CD14-positive monocyte (primary cell): ENCODE data around the gene SGCA. TPM values are rescaled to one million over a fixed set of nuclear protein-coding genes. Genes with fewer than 3 reads are reported as not detected.

Experiments used
- DNase-seq, 3 donors: peaks; one replicate each; pipeline ENCODE4 v3.0.0-alpha.2; 2011 to 2022
- H2AFZ ChIP-seq: 2 replicates; pipeline ENCODE4 v1.6.0; 2012; ENCODE audit warnings: mild to moderate bottlenecking, low read depth, low read length, inconsistent platforms; ENCODE audit not compliant: insufficient read depth, poor library complexity, severe bottlenecking
- H3K27ac ChIP-seq, 2 donors: 1 replicate in 1 of 2; 2 replicates in 1 of 2; pipeline ENCODE4 v1.5.1; 2012 to 2013; ENCODE audit warnings: low read length in 2 of 2, control low read depth in 1 of 2, inconsistent platforms in 1 of 2, low read depth in 1 of 2, mild to moderate bottlenecking in 1 of 2
- H3K27me3 ChIP-seq, 2 donors: one replicate each; pipeline versions ENCODE4 v1.6.0 to v1.6.1; 2011 to 2013; ENCODE audit warnings: low read length in 2 of 2; ENCODE audit not compliant: control insufficient read depth in 2 of 2, insufficient read depth in 2 of 2
- H3K36me3 ChIP-seq, 2 donors: replicated peaks in 1 of 2; 1 replicate in 1 of 2; 2 replicates in 1 of 2; pipeline versions ENCODE4 v1.5.1 to v1.6.1; 2012 to 2013; ENCODE audit warnings: low read length in 2 of 2, control low read depth in 1 of 2, inconsistent platforms in 1 of 2, mild to moderate bottlenecking in 1 of 2; ENCODE audit not compliant: insufficient read depth in 2 of 2, control insufficient read depth in 1 of 2
- H3K4me1 ChIP-seq, 2 donors: 1 replicate in 1 of 2; 2 replicates in 1 of 2; pipeline versions ENCODE4 v1.5.1 to v1.6.1; 2012 to 2013; ENCODE audit warnings: low read length in 2 of 2, control low read depth in 1 of 2, inconsistent platforms in 1 of 2, mild to moderate bottlenecking in 1 of 2, moderate library complexity in 1 of 2; ENCODE audit not compliant: insufficient read depth in 2 of 2, control insufficient read depth in 1 of 2
- H3K4me2 ChIP-seq: replicated peaks from 2 replicates; pipeline ENCODE3; 2012; ENCODE audit warnings: low read length, moderate library complexity, mild to moderate bottlenecking; ENCODE audit not compliant: poor library complexity, severe bottlenecking; ENCODE audit errors: extremely low read depth
- H3K4me3 ChIP-seq, 3 experiments: fragments of 200-600 bp in 1 of 3; sonication (generic) in 1 of 3; replicated peaks in 1 of 3; 1 replicate in 2 of 3; 2 replicates in 1 of 3; pipeline ENCODE4 v1.5.1; 2011 to 2013; ENCODE audit warnings: low read length in 3 of 3, mild to moderate bottlenecking in 3 of 3, control low read depth in 2 of 3, low read depth in 2 of 3, inconsistent platforms in 1 of 3, moderate library complexity in 1 of 3
- H3K79me2 ChIP-seq: 2 replicates; pipeline ENCODE4 v1.6.0; 2012; ENCODE audit warnings: mild to moderate bottlenecking, control low read depth, inconsistent platforms, low read length, moderate library complexity; ENCODE audit not compliant: insufficient read depth
- H3K9ac ChIP-seq: 2 replicates; pipeline ENCODE4 v1.6.0; 2017; ENCODE audit warnings: low read length, mild to moderate bottlenecking; ENCODE audit not compliant: insufficient read depth, poor library complexity, severe bottlenecking
- H3K9me3 ChIP-seq, 2 donors: replicated peaks in 1 of 2; 1 replicate in 1 of 2; 2 replicates in 1 of 2; pipeline versions ENCODE4 v1.5.1 to v1.6.1; 2012 to 2013; ENCODE audit warnings: low read length in 2 of 2, control low read depth in 1 of 2; ENCODE audit not compliant: control insufficient read depth in 1 of 2, insufficient read depth in 1 of 2
- H4K20me1 ChIP-seq: 2 replicates; pipeline ENCODE4 v1.6.0; 2012; ENCODE audit warnings: mild to moderate bottlenecking, low read length, control low read depth, moderate library complexity; ENCODE audit not compliant: insufficient read depth
- H3K27ac Mint-ChIP-seq, 7 donors: one replicate each; pipeline ENCODE4 v1.8.0; 2020; ENCODE audit warnings: mild to moderate bottlenecking in 7 of 7, mixed read lengths in 7 of 7, moderate library complexity in 6 of 7, inconsistent platforms in 2 of 7
- H3K27me3 Mint-ChIP-seq, 3 donors: one replicate each; pipeline ENCODE4 v1.8.0; 2021 to 2022; ENCODE audit warnings: low read depth in 3 of 3, mild to moderate bottlenecking in 3 of 3, mixed read lengths in 3 of 3, moderate library complexity in 3 of 3, inconsistent platforms in 1 of 3
- H3K36me3 Mint-ChIP-seq, 2 donors: one replicate each; pipeline ENCODE4 v1.8.0; 2020; ENCODE audit warnings: mixed read lengths in 2 of 2, inconsistent platforms in 1 of 2, mild to moderate bottlenecking in 1 of 2
- H3K4me1 Mint-ChIP-seq: one replicate; pipeline ENCODE4 v1.8.0; 2020; ENCODE audit warnings: mild to moderate bottlenecking, mixed read lengths
- H3K4me3 Mint-ChIP-seq, 2 donors: one replicate each; pipeline ENCODE4 v1.8.0; 2020; ENCODE audit warnings: mild to moderate bottlenecking in 2 of 2, mixed read lengths in 2 of 2, moderate library complexity in 1 of 2
- H3K9me3 Mint-ChIP-seq, 7 donors: one replicate each; pipeline ENCODE4 v1.8.0; 2020 to 2022; ENCODE audit warnings: mixed read lengths in 7 of 7, mild to moderate bottlenecking in 6 of 7, moderate library complexity in 6 of 7, inconsistent platforms in 2 of 7
- WGBS: methylation state at CpG from one replicate; pipeline ENCODE4 v1.1.5; 2013; ENCODE audit warnings: missing lambda C conversion rate; ENCODE audit not compliant: insufficient coverage; 5-methylcytosine and 5-hydroxymethylcytosine counted together
- intact Hi-C, 2 donors: fragments of 100-400 bp; cut with micrococcal nuclease; formaldehyde crosslinking; loops; one replicate each; pipeline versions ENCODE4 v1.15.0 to v1.15.1; 2023
- polyA plus RNA-seq, 3 donors: library from polyadenylated mRNA; depleted of rRNA in 1 of 3; unstranded in 2 of 3; stranded (reverse) in 1 of 3; fragments of 300-500 nt in 2 of 3; fragments of >200 nt in 1 of 3; fragmentation: Illumina TruSeq in 2 of 3; gene quantifications; 1 replicate in 2 of 3; 2 replicates in 1 of 3; pipeline ENCODE4 v1.2.3, GENCODE V29; 2012 to 2021
- TF ChIP-seq, protein P1 (sequence below): fragments of 200-600 bp; IDR thresholded peaks from one replicate; pipeline ENCODE4 v1.8.0; 2022; ENCODE audit warnings: antibody characterized with exemption, mild to moderate bottlenecking

SGCA gene
- polyA plus RNA-seq, 3 donors: 0.27 to 0.89 (median 0.53) TPM

DNA sequence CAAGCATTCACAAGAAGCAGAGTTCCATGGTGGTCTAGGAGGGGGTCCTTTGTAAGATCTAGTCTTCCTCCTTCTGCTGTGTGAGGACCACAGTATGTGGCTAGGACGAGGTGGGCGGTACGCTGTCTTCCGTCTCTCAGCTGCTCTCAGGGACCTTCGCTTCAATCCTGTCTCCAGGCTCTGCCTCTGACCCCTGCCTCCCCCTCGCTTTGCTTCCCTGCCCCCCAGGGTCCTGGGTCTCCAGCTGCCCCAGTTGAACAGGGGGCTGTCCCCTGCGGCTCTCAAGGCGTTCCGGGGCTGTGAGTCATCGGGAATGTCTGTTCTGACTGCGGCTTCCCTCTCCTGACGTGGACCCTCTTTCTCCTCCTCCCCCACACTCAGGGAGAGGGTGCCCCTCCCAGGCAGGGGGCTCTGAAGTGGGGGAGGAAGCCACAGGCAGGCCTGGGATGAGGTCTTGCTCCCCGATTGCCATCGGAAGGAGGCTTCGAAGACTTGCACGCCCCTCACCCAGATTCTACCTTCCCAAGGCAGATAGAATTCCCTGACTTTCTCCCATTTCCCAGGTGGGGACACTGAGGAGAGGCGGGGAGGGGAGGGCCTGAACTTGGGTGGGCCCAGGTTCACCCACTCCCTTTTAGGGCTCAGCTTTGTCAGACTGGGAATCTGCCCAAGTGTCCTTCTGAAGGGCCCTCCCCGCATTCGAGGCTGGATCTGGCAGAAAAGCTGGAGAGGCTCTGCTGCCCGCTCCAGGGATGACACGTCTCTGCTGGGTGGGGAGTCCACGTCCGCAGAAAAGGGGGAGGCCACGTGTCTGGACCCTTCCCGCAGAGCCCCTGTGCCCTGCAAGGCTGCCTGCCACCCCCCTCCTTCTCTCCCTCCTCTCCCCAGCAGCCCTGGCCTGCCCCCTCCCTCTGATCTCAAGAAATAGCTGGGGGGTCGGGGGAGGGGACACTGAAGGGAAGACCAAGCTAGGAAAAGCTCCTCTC is 44.7 kb downstream of the SGCA start:
- Mint-ChIP-seq H3K27ac (no peak overlapping the region), H3K4me3 (no peak overlapping the region), H3K9me3 (no peaks in the 10 kb centered on the region), H3K4me1 (peaks cover 9% of the 10 kb centered on the region), H3K27me3 (peaks cover 19 to 43% (median 26%) of the 10 kb centered on the region in 3 donors), H3K36me3 (no peaks in the 10 kb centered on the region)
- no peak overlapping the region for H3K4me3 ChIP-seq
- WGBS: 84% methylated on average over 12 of the region's 26 CpGs
- no peaks in the 10 kb centered on the region for H4K20me1 ChIP-seq
- DNase-seq: no peak
- no peak overlapping the region for H3K27ac ChIP-seq
- no peaks in the 10 kb centered on the region for H3K9me3 ChIP-seq
- H3K27me3 ChIP-seq: peaks cover 0 to 13% of the 10 kb centered on the region in 2 donors
- no peak overlapping the region for H2AFZ ChIP-seq
- H3K4me2 ChIP-seq: no peak overlapping the region
- H3K79me2 ChIP-seq: no peaks in the 10 kb centered on the region
- TF ChIP-seq, protein P1, sequence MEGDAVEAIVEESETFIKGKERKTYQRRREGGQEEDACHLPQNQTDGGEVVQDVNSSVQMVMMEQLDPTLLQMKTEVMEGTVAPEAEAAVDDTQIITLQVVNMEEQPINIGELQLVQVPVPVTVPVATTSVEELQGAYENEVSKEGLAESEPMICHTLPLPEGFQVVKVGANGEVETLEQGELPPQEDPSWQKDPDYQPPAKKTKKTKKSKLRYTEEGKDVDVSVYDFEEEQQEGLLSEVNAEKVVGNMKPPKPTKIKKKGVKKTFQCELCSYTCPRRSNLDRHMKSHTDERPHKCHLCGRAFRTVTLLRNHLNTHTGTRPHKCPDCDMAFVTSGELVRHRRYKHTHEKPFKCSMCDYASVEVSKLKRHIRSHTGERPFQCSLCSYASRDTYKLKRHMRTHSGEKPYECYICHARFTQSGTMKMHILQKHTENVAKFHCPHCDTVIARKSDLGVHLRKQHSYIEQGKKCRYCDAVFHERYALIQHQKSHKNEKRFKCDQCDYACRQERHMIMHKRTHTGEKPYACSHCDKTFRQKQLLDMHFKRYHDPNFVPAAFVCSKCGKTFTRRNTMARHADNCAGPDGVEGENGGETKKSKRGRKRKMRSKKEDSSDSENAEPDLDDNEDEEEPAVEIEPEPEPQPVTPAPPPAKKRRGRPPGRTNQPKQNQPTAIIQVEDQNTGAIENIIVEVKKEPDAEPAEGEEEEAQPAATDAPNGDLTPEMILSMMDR: no peak
- no peak overlapping the region for H3K9ac ChIP-seq
- peaks cover 0 to 5% of the 10 kb centered on the region in 2 donors for H3K4me1 ChIP-seq
- H3K36me3 ChIP-seq: no peaks in the 10 kb centered on the region
- intact Hi-C loops: no loop called here

DNA sequence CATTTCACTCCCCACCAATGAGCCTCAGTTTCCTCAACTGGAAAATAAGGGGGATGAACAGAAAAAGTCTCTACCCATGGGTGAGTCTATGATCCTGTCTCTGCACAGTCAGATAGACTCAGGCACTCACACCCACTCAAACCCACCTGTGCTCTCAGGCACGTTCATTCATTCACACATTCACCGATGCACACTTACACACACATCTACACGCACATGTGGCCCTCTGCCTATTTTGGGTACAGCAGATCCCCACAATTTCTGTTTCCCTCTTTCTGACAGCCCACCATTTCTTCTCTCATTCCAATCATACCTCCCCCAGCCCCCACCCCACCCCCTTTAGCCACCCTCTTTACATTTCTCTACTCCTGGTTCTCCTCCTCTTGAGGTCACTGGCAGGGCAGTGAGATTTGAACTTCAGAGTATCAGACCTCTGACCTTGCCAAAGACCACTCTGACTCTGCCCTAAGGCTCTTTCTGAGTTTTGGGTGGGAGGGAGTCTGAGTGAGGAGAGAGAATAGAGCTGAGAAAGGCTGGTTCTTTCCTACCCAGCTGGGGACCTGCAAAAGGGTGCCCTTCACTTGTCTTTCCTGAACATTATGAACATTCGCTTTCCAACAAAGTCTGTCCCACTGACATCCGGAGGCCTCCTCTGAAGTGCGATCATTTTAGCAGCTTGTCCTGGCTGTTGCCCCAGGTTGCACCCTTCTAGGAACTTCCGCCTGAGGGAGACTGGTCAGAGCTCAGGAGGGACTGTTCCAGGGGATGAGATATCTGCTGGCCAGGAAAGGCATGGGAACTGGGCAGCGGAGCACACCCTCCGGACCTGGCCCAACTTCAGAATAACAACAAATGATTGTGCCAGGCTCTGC is 45.7 kb downstream of the SGCA start:
- intact Hi-C loops: no loop called here
- peaks cover 0 to 8% of the 10 kb centered on the region in 2 donors for H3K27me3 ChIP-seq
- Mint-ChIP-seq H3K36me3 (no peaks in the 10 kb centered on the region), H3K4me3 (no peak overlapping the region), H3K27me3 (peaks cover 13 to 35% (median 18%) of the 10 kb centered on the region in 3 donors), H3K9me3 (no peaks in the 10 kb centered on the region), H3K4me1 (peaks cover 9% of the 10 kb centered on the region), H3K27ac (no peak overlapping the region)
- H3K79me2 ChIP-seq: no peaks in the 10 kb centered on the region
- H3K4me2 ChIP-seq: no peak overlapping the region
- no peak overlapping the region for H2AFZ ChIP-seq
- H3K27ac ChIP-seq: no peak overlapping the region
- H3K9ac ChIP-seq: no peak overlapping the region
- H3K4me1 ChIP-seq: peaks cover 0 to 5% of the 10 kb centered on the region in 2 donors
- TF ChIP-seq, protein P1: no peak
- no peak for DNase-seq
- H3K4me3 ChIP-seq: no peak overlapping the region
- H3K9me3 ChIP-seq: no peaks in the 10 kb centered on the region
- WGBS: 95% methylated on average over 9 of the region's 9 CpGs
- H4K20me1 ChIP-seq: no peaks in the 10 kb centered on the region
- H3K36me3 ChIP-seq: no peaks in the 10 kb centered on the region
